Tibial nerve (tissue), 4 donors: ENCODE measurements around the gene BEAN1. TPM values are rescaled to one million over a fixed set of nuclear protein-coding genes. Genes with fewer than 3 reads are reported as not detected.

Experiments
- DNase-seq, 2 donors: peaks; one replicate each; pipeline ENCODE4 v3.0.0-alpha.2; 2019; ENCODE audit warnings: low spot score in 2 of 2
- H3K27ac ChIP-seq, 4 donors: fragments of 200-600 bp; sonication (generic) in 3 of 4; one replicate each; pipeline ENCODE4 v1.5.1; 2017 to 2019; ENCODE audit warnings: mild to moderate bottlenecking in 1 of 4
- H3K27me3 ChIP-seq, 2 donors: fragments of 200-600 bp; sonication (generic) in 1 of 2; one replicate each; pipeline versions ENCODE4 v1.5.1 to v1.6.0; 2017 to 2019
- H3K36me3 ChIP-seq, 3 donors: fragments of 200-600 bp; sonication (generic); one replicate each; pipeline ENCODE4 v1.5.1; 2018 to 2019
- H3K4me1 ChIP-seq, 4 donors: fragments of 200-600 bp; sonication (generic) in 3 of 4; one replicate each; pipeline ENCODE4 v1.5.1; 2017 to 2019
- H3K4me3 ChIP-seq, 4 donors: fragments of 200-600 bp; sonication (generic) in 3 of 4; one replicate each; pipeline ENCODE4 v1.5.1; 2017 to 2019; ENCODE audit warnings: mild to moderate bottlenecking in 1 of 4, moderate library complexity in 1 of 4
- H3K9me3 ChIP-seq, 4 donors: fragments of 200-600 bp; sonication (generic) in 3 of 4; one replicate each; pipeline ENCODE4 v1.5.1; 2017 to 2019
- CTCF ChIP-seq, 5 experiments: fragments of 200-600 bp in 3 of 5; fragments of 450-650 bp in 2 of 5; sonication (generic) in 3 of 5; IDR thresholded peaks; one replicate each; pipeline ENCODE4 v1.5.1; 2016 to 2019; ENCODE audit warnings: antibody characterized with exemption in 5 of 5, mild to moderate bottlenecking in 3 of 5, moderate library complexity in 2 of 5
- EP300 ChIP-seq, 2 donors: sonication (generic); formaldehyde crosslinking; IDR thresholded peaks; one replicate each; pipeline ENCODE4 v1.6.1; 2017; ENCODE audit warnings: antibody characterized with exemption in 2 of 2, mild to moderate bottlenecking in 1 of 2
- POLR2A ChIP-seq, 2 donors: fragments of 450-650 bp; IDR thresholded peaks; one replicate each; pipeline ENCODE4 v1.6.1; 2017; ENCODE audit warnings: antibody characterized with exemption in 2 of 2, mild to moderate bottlenecking in 2 of 2, moderate library complexity in 2 of 2
- WGBS, 2 donors: methylation state at CpG; one replicate each; pipeline ENCODE4 v1.1.5; 2018; 5-methylcytosine and 5-hydroxymethylcytosine counted together
- total RNA-seq, 4 donors: library from RNA; depleted of rRNA; stranded (reverse); fragments of >200 nt; gene quantifications; one replicate each; pipeline ENCODE4 v1.1.0, GENCODE V29; 2016

Gene BEAN1
- total RNA-seq, 4 donors from 2014 or later: 0.21 to 1.4 (median 0.30) TPM; not detected in 1

DNA sequence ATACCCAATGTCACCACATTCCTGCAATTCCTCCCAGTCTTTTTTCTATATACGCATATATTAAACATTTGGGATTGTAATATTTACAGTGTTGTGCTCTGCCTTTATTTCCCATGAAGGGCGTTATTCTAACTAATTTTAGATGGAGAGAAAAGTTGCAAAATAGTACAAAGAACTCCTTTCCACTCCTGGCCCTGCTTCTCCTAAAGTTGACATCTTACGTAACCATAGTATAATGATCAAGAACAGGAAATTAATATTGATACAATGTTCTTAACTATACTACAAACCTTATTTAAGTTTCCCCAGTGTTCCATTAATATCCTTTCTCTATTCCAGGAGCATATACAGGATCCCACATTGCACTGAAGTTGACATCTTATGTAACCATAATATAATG is 76.5 kb downstream of the BEAN1 start:
- 57 to 67% methylated on average over 3 of the region's 3 CpGs for WGBS, 2 donors
- Histone ChIP-seq H3K4me1 (peaks cover 0 to 36% (median 15%) of the 10 kb centered on the region in 4 donors), H3K27me3 (no peaks in the 10 kb centered on the region), H3K9me3 (no peaks in the 10 kb centered on the region), H3K36me3 (peaks cover 0 to 9% (median 0%) of the 10 kb centered on the region in 3 donors), H3K27ac (peak overlapping the region in 3 of 4 donors; percentile 10 to 73 (median 36)), H3K4me3 (no peak overlapping the region)
- no peak for DNase-seq
- TF ChIP-seq CTCF (IDR thresholded peaks at IDR 0.05) (no peak), POLR2A (IDR thresholded peaks at IDR 0.05) (no peak), EP300 (IDR thresholded peaks at IDR 0.05) (no peak)

DNA sequence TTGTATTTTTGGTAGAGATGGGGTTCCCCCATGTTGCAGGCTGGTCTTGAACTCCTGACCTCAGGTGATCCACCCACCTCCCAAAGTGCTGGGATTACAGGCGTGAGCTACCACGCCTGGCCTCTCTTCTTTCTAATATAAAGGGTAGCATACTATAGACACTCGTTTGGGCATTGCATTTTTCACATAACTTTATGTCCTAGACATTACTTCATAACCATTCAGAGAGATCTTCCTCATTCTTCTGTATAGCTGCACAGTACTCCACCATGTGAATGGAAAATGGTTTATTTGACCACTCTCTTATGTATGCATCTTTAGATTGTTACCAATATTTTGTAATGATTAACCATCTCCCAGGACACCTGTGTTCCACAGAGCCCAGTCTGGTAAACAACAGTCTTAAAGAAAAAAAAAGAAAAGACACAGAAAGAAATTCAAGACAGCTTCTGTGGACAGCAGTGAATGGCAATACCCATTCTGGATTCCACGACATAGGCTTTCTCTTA is 80.7 kb downstream of the BEAN1 start:
- no peaks in the 10 kb centered on the region for H3K9me3 ChIP-seq
- peaks cover 0 to 66% (median 37%) of the 10 kb centered on the region in 4 donors for H3K4me1 ChIP-seq
- 80 to 81% methylated on average over 4 of the region's 4 CpGs for WGBS, 2 donors
- DNase-seq: no peak
- no peak overlapping the region for H3K27ac ChIP-seq
- no peaks in the 10 kb centered on the region for H3K27me3 ChIP-seq
- H3K4me3 ChIP-seq: no peak overlapping the region
- no peak for TF ChIP-seq POLR2A (IDR thresholded peaks at IDR 0.05)
- TF ChIP-seq CTCF (IDR thresholded peaks at IDR 0.05): no peak
- no peak for TF ChIP-seq EP300 (IDR thresholded peaks at IDR 0.05)
- H3K36me3 ChIP-seq: peaks cover 0 to 21% (median 0%) of the 10 kb centered on the region in 3 donors

DNA sequence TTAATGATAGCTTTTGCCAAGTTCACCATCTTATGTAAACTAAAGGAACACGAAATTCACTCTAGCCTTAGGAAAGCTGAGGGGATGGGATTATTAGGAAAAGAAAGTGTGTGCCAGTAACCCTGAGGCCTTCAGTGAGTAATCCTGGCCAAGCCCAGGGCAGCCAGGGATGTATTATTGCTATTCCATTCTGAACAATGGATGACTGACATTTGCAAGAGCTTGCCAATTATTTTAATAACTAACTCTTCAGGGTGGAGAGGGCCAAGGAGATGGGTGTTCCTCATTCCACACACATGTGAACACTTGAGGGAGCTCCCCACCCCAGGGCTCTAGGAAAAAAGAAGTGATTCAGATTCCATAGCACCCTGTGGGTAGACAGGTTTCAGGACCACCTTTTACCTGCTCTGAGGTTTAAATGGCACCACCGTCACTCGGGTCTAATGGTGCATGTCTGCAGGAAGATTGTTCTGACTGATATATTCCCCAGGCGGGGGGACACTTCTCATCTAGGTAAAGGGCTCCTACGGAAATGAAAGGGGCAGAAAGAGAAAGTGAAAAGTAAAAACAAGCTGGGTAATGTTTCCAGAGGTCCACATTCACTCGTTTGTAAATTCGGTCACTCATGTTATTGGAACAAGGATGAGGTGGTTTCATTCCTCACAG is 81.3 kb downstream of the BEAN1 start:
- TF ChIP-seq EP300 (IDR thresholded peaks at IDR 0.05): no peak
- TF ChIP-seq POLR2A (IDR thresholded peaks at IDR 0.05): no peak
- no peak for TF ChIP-seq CTCF (IDR thresholded peaks at IDR 0.05)
- Histone ChIP-seq H3K27me3 (no peaks in the 10 kb centered on the region), H3K4me1 (peaks cover 0 to 66% (median 38%) of the 10 kb centered on the region in 4 donors), H3K27ac (peak overlapping the region in 2 of 4 donors; percentile 2 to 58), H3K36me3 (peaks cover 0 to 24% (median 0%) of the 10 kb centered on the region in 3 donors), H3K4me3 (no peak overlapping the region), H3K9me3 (no peaks in the 10 kb centered on the region)
- no peak for DNase-seq
- 74 to 77% methylated on average over 7 of the region's 7 CpGs for WGBS, 2 donors

DNA sequence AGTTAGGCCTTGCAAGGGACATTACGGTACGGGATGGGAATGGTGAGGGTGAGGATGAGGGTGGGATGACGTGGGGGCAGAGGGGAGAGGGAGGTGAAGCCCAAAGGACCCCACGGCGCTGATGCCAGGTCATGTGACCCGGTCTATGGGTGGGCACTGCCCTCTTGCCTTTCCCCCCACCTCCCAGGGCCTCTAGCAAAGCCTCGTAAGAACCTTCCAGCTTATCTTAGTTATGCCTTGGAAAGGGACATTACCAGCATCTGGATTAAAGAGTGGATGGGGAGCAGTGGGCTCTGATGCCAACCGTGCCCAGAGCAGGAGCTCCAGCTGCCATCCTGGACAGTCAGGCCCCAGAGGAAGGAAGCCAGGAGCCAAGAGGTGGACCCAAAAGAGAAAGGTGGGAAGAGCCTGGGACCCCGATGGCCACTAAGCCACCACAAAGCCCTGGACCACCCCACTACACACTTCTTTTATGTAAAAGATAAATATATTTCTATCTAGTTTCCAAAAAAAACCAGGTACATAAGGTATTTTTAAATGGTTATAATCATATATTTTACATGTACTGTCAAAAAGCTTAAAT is 81.9 kb downstream of the BEAN1 start:
- Histone ChIP-seq H3K36me3 (peaks cover 0 to 28% (median 0%) of the 10 kb centered on the region in 3 donors), H3K27ac (peak overlapping the region in 2 of 4 donors; percentile 51 to 58)
- no peak for TF ChIP-seq CTCF (IDR thresholded peaks at IDR 0.05)
- TF ChIP-seq EP300 (IDR thresholded peaks at IDR 0.05): no peak
- no peak for TF ChIP-seq POLR2A (IDR thresholded peaks at IDR 0.05)

GRCh38 chr16:66509576-66509975 is 82.5 kb downstream of the BEAN1 start:
- Histone ChIP-seq H3K36me3 (peaks cover 0 to 29% (median 0%) of the 10 kb centered on the region in 3 donors), H3K27me3 (no peaks in the 10 kb centered on the region), H3K4me1 (peaks cover 0 to 63% (median 36%) of the 10 kb centered on the region in 4 donors), H3K27ac (peak overlapping the region in 2 of 4 donors; percentile 51 to 58), H3K9me3 (no peaks in the 10 kb centered on the region), H3K4me3 (no peak overlapping the region)
- 78% methylated on average over 5 of the region's 5 CpGs for WGBS, 2 donors
- TF ChIP-seq POLR2A (IDR thresholded peaks at IDR 0.05): no peak
- TF ChIP-seq EP300 (IDR thresholded peaks at IDR 0.05): no peak
- no peak for TF ChIP-seq CTCF (IDR thresholded peaks at IDR 0.05)
- DNase-seq: no peak

More for the DNA sequence above, 81.9 kb downstream of the BEAN1 start:
- Histone ChIP-seq H3K4me3 (no peak overlapping the region), H3K27me3 (no peaks in the 10 kb centered on the region), H3K9me3 (no peaks in the 10 kb centered on the region), H3K4me1 (peaks cover 0 to 66% (median 36%) of the 10 kb centered on the region in 4 donors)
- DNase-seq: no peak
- WGBS, 2 donors: 85 to 87% methylated on average over 9 of the region's 9 CpGs
